ENCODE data around the gene OXNAD1. TPM values are rescaled to one million over a fixed set of nuclear protein-coding genes. Genes with fewer than 3 reads are reported as not detected.

Gene OXNAD1
- total and polyA plus RNA-seq, 9 donors, result 7.1 to 13.9 (median 8.2) TPM

GRCh38 chr3:16320711-16321110 lies 55.7 kb downstream of the OXNAD1 start:
- no peak overlapping the region for H3K27ac ChIP-seq (ENCODE audit: low read length)
- H3K4me3 ChIP-seq (ENCODE audit: low read length), result no peak overlapping the region
- H3K4me1 ChIP-seq (ENCODE audit: control insufficient read depth, insufficient read depth, low read length), result no peaks in the 10 kb centered on the region
- 82% methylated on average over 3 of the region's 3 CpGs for WGBS (ENCODE audit: insufficient coverage)
- H3K27me3 ChIP-seq (ENCODE audit: control insufficient read depth, insufficient read depth, low read length), result no peaks in the 10 kb centered on the region
- no peak for DNase-seq
- no peaks in the 10 kb centered on the region for H3K9me3 ChIP-seq (replicated peaks; ENCODE audit: control insufficient read depth, low read depth, low read length)
- H3K36me3 ChIP-seq (ENCODE audit: control insufficient read depth, insufficient read depth, low read length), result peaks cover 61% of the 10 kb centered on the region

- H3K27ac ChIP-seq (ENCODE audit: low read length), result no peak overlapping the region
- no peak overlapping the region for H3K4me3 ChIP-seq (ENCODE audit: low read length)
- WGBS (ENCODE audit: insufficient coverage), result 75% methylated on average over 4 of the region's 5 CpGs
- H3K9me3 ChIP-seq (replicated peaks; ENCODE audit: control insufficient read depth, low read depth, low read length), result no peaks in the 10 kb centered on the region
- H3K4me1 ChIP-seq (ENCODE audit: control insufficient read depth, insufficient read depth, low read length), result no peaks in the 10 kb centered on the region
- peaks cover 60% of the 10 kb centered on the region for H3K36me3 ChIP-seq (ENCODE audit: control insufficient read depth, insufficient read depth, low read length)
- DNase-seq, result no peak
- no peaks in the 10 kb centered on the region for H3K27me3 ChIP-seq (ENCODE audit: control insufficient read depth, insufficient read depth, low read length)
Observed at GRCh38 chr3:16322189-16322588, 57.2 kb downstream of the OXNAD1 start.

GRCh38 chr3:16323737-16324136 lies 58.7 kb downstream of the OXNAD1 start:
- no CpG with 5 or more reads among the region's 4 CpGs for WGBS (ENCODE audit: insufficient coverage)
- H3K9me3 ChIP-seq (replicated peaks; ENCODE audit: control insufficient read depth, low read depth, low read length), result no peaks in the 10 kb centered on the region
- H3K36me3 ChIP-seq (ENCODE audit: control insufficient read depth, insufficient read depth, low read length), result peaks cover 52% of the 10 kb centered on the region
- H3K4me3 ChIP-seq (ENCODE audit: low read length), result no peak overlapping the region
- DNase-seq, result no peak
- no peaks in the 10 kb centered on the region for H3K27me3 ChIP-seq (ENCODE audit: control insufficient read depth, insufficient read depth, low read length)
- H3K4me1 ChIP-seq (ENCODE audit: control insufficient read depth, insufficient read depth, low read length), result no peaks in the 10 kb centered on the region
- H3K27ac ChIP-seq (ENCODE audit: low read length), result no peak overlapping the region

GRCh38 chr3:16325850-16326249 lies 60.8 kb downstream of the OXNAD1 start:
- peaks cover 49% of the 10 kb centered on the region for H3K36me3 ChIP-seq (ENCODE audit: control insufficient read depth, insufficient read depth, low read length)
- no peaks in the 10 kb centered on the region for H3K9me3 ChIP-seq (replicated peaks; ENCODE audit: control insufficient read depth, low read depth, low read length)
- no peak overlapping the region for H3K27ac ChIP-seq (ENCODE audit: low read length)
- no peak for DNase-seq
- 91% methylated on average over 4 of the region's 4 CpGs for WGBS (ENCODE audit: insufficient coverage)
- H3K4me3 ChIP-seq (ENCODE audit: low read length), result no peak overlapping the region
- H3K4me1 ChIP-seq (ENCODE audit: control insufficient read depth, insufficient read depth, low read length), result no peaks in the 10 kb centered on the region
- H3K27me3 ChIP-seq (ENCODE audit: control insufficient read depth, insufficient read depth, low read length), result no peaks in the 10 kb centered on the region

- no peaks in the 10 kb centered on the region for H3K4me1 ChIP-seq (ENCODE audit: control insufficient read depth, insufficient read depth, low read length)
- H3K27ac ChIP-seq (ENCODE audit: low read length), result no peak overlapping the region
- H3K27me3 ChIP-seq (ENCODE audit: control insufficient read depth, insufficient read depth, low read length), result no peaks in the 10 kb centered on the region
- peaks cover 7% of the 10 kb centered on the region for H3K9me3 ChIP-seq (replicated peaks; ENCODE audit: control insufficient read depth, low read depth, low read length)
- no peak overlapping the region for H3K4me3 ChIP-seq (ENCODE audit: low read length)
- 91% methylated on average over 10 of the region's 15 CpGs for whole genome bisulfite sequencing (ENCODE audit: insufficient coverage)
- peaks cover 39% of the 10 kb centered on the region for H3K36me3 ChIP-seq (ENCODE audit: control insufficient read depth, insufficient read depth, low read length)
- no peak for DNase-seq
Observed at GRCh38 chr3:16326724-16327349, 61.8 kb downstream of the OXNAD1 start.

GRCh38 chr3:16328124-16328523 lies 63.1 kb downstream of the OXNAD1 start:
- Histone ChIP-seq H3K27me3 (ENCODE audit: control insufficient read depth, insufficient read depth, low read length) (no peaks in the 10 kb centered on the region), H3K27ac (ENCODE audit: low read length) (no peak overlapping the region), H3K9me3 (replicated peaks; ENCODE audit: control insufficient read depth, low read depth, low read length) (peaks cover 8% of the 10 kb centered on the region)

GRCh38 chr3:16329036-16329825 lies 64.2 kb downstream of the OXNAD1 start:
- no peaks in the 10 kb centered on the region for H3K27me3 ChIP-seq (ENCODE audit: control insufficient read depth, insufficient read depth, low read length)
- no peak for DNase-seq
- H3K4me3 ChIP-seq (ENCODE audit: low read length), result no peak overlapping the region
- 74% methylated on average over 11 of the region's 15 CpGs for WGBS (ENCODE audit: insufficient coverage)
- H3K36me3 ChIP-seq (ENCODE audit: control insufficient read depth, insufficient read depth, low read length), result peaks cover 24% of the 10 kb centered on the region
- peaks cover 8% of the 10 kb centered on the region for H3K9me3 ChIP-seq (replicated peaks; ENCODE audit: control insufficient read depth, low read depth, low read length)
- H3K4me1 ChIP-seq (ENCODE audit: control insufficient read depth, insufficient read depth, low read length), result no peaks in the 10 kb centered on the region
- no peak overlapping the region for H3K27ac ChIP-seq (ENCODE audit: low read length)

More at GRCh38 chr3:16328124-16328523, 63.1 kb downstream of the OXNAD1 start:
- WGBS (ENCODE audit: insufficient coverage), result 93% methylated on average over 6 of the region's 6 CpGs
- H3K36me3 ChIP-seq (ENCODE audit: control insufficient read depth, insufficient read depth, low read length), result peaks cover 30% of the 10 kb centered on the region
- H3K4me3 ChIP-seq (ENCODE audit: low read length), result no peak overlapping the region
- no peaks in the 10 kb centered on the region for H3K4me1 ChIP-seq (ENCODE audit: control insufficient read depth, insufficient read depth, low read length)
- DNase-seq, result no peak

GRCh38 chr3:16329826-16330129 lies 64.8 kb downstream of the OXNAD1 start:
- H3K4me3 ChIP-seq (ENCODE audit: low read length), result no peak overlapping the region
- no peaks in the 10 kb centered on the region for H3K27me3 ChIP-seq (ENCODE audit: control insufficient read depth, insufficient read depth, low read length)
- 61% methylated on average over 7 of the region's 9 CpGs for WGBS (ENCODE audit: insufficient coverage)
- peaks cover 24% of the 10 kb centered on the region for H3K36me3 ChIP-seq (ENCODE audit: control insufficient read depth, insufficient read depth, low read length)
- no peaks in the 10 kb centered on the region for H3K4me1 ChIP-seq (ENCODE audit: control insufficient read depth, insufficient read depth, low read length)
- peaks cover 8% of the 10 kb centered on the region for H3K9me3 ChIP-seq (replicated peaks; ENCODE audit: control insufficient read depth, low read depth, low read length)
- no peak overlapping the region for H3K27ac ChIP-seq (ENCODE audit: low read length)
- no peak for DNase-seq

- H3K27ac ChIP-seq (ENCODE audit: low read length), result no peak overlapping the region
- DNase-seq, result no peak
- no peaks in the 10 kb centered on the region for H3K4me1 ChIP-seq (ENCODE audit: control insufficient read depth, insufficient read depth, low read length)
- peaks cover 20% of the 10 kb centered on the region for H3K36me3 ChIP-seq (ENCODE audit: control insufficient read depth, insufficient read depth, low read length)
- H3K4me3 ChIP-seq (ENCODE audit: low read length), result no peak overlapping the region
- peaks cover 8% of the 10 kb centered on the region for H3K9me3 ChIP-seq (replicated peaks; ENCODE audit: control insufficient read depth, low read depth, low read length)
- no CpG with 5 or more reads among the region's 4 CpGs for WGBS (ENCODE audit: insufficient coverage)
- no peaks in the 10 kb centered on the region for H3K27me3 ChIP-seq (ENCODE audit: control insufficient read depth, insufficient read depth, low read length)
Observed at GRCh38 chr3:16330351-16330750, 65.3 kb downstream of the OXNAD1 start.

GRCh38 chr3:16331319-16331883 lies 66.4 kb downstream of the OXNAD1 start:
- no peak overlapping the region for H3K4me3 ChIP-seq (ENCODE audit: low read length)
- H3K36me3 ChIP-seq (ENCODE audit: control insufficient read depth, insufficient read depth, low read length), result peaks cover 14% of the 10 kb centered on the region
- DNase-seq, result no peak
- WGBS (ENCODE audit: insufficient coverage), result 86% methylated on average over 1 of the region's 3 CpGs
- H3K27ac ChIP-seq (ENCODE audit: low read length), result no peak overlapping the region
- H3K9me3 ChIP-seq (replicated peaks; ENCODE audit: control insufficient read depth, low read depth, low read length), result peaks cover 8% of the 10 kb centered on the region
- H3K27me3 ChIP-seq (ENCODE audit: control insufficient read depth, insufficient read depth, low read length), result no peaks in the 10 kb centered on the region
- no peaks in the 10 kb centered on the region for H3K4me1 ChIP-seq (ENCODE audit: control insufficient read depth, insufficient read depth, low read length)
